ENCODE measurements around the gene PDCD2L.
"Not testable (repeated sequence)": the region's sequence is repeated elsewhere in the genome, so short reads cannot be mapped to it uniquely, and the experiment has no call there.

PDCD2L gene

GRCh38 chr19:34404109-34404909, at the start of gene PDCD2L:
Gene PDCD2L (plus strand): TSS chr19:34404399. CDS start chr19:34404431, 32 bp downstream.
- peak; percentile 93 for DNase-seq

- no peak for DNase-seq
These were observed 49.0 kb upstream of the PDCD2L start for GRCh38 chr19:34355201-34355600.

- no peak for DNase-seq
These were observed 47.3 kb upstream of the PDCD2L start for GRCh38 chr19:34356875-34357274.

GRCh38 chr19:34357431-34357830, 46.8 kb upstream of the PDCD2L start:
- DNase-seq = no peak

GRCh38 chr19:34359140-34359953, 44.9 kb upstream of the PDCD2L start:
- DNase-seq = peak; percentile 97

- DNase-seq = no peak
These were observed 44.3 kb upstream of the PDCD2L start for GRCh38 chr19:34359954-34360315.

GRCh38 chr19:34360354-34360909, 43.8 kb upstream of the PDCD2L start:
- DNase-seq = no peak

GRCh38 chr19:34362679-34363069, 41.5 kb upstream of the PDCD2L start:
- DNase-seq = no peak

GRCh38 chr19:34363094-34363493, 41.1 kb upstream of the PDCD2L start:
- DNase-seq = no peak

- DNase-seq = no peak
These were observed 40.3 kb upstream of the PDCD2L start for GRCh38 chr19:34363930-34364329.

GRCh38 chr19:34364462-34364829, 39.8 kb upstream of the PDCD2L start:
- no peak for DNase-seq

GRCh38 chr19:34364830-34365462, 39.3 kb upstream of the PDCD2L start, which contains the start of gene GPI:
Gene GPI (plus strand): TSS chr19:34365196. CDS start chr19:34365267, 71 bp downstream.
- peak; percentile 76 for DNase-seq

- DNase-seq = no peak
These were observed 38.5 kb upstream of the PDCD2L start for GRCh38 chr19:34365463-34366401.

- DNase-seq = no peak
These were observed 37.2 kb upstream of the PDCD2L start for GRCh38 chr19:34366738-34367623.

- no peak for DNase-seq
These were observed 36.6 kb upstream of the PDCD2L start for GRCh38 chr19:34367624-34367957.

GRCh38 chr19:34368338-34368737, 35.9 kb upstream of the PDCD2L start:
- no peak for DNase-seq

GRCh38 chr19:34369166-34369565, 35.0 kb upstream of the PDCD2L start:
- not testable (repeated sequence) for DNase-seq

- DNase-seq = no peak
These were observed 34.1 kb upstream of the PDCD2L start for GRCh38 chr19:34370117-34370516.

- DNase-seq = no peak
These were observed 33.2 kb upstream of the PDCD2L start for GRCh38 chr19:34370983-34371382.

GRCh38 chr19:34373601-34374288, 30.5 kb upstream of the PDCD2L start:
- no peak for DNase-seq

- no peak for DNase-seq
These were observed 28.6 kb upstream of the PDCD2L start for GRCh38 chr19:34375598-34375997.
